Breast epithelium (tissue), 4 donors: ENCODE results near the gene CHMP3. TPM values are rescaled to one million over a fixed set of nuclear protein-coding genes. Genes with fewer than 3 reads are reported as not detected.

Source experiments
- DNase-seq, 2 donors: peaks; one replicate each; pipeline ENCODE4 v3.0.0-alpha.2; 2019; ENCODE audit warnings: low spot score in 2 of 2
- H3K27ac ChIP-seq, 2 donors: fragments of 200-600 bp; sonication (generic) in 1 of 2; one replicate each; pipeline ENCODE4 v1.5.1; 2016 to 2019; ENCODE audit warnings: mild to moderate bottlenecking in 1 of 2
- H3K27me3 ChIP-seq, 2 donors: fragments of 200-600 bp; sonication (generic) in 1 of 2; one replicate each; pipeline versions ENCODE4 v1.5.1 to v1.6.0; 2017 to 2019; ENCODE audit warnings: control low read depth in 1 of 2, mild to moderate bottlenecking in 1 of 2
- H3K36me3 ChIP-seq: fragments of 200-600 bp; one replicate; pipeline ENCODE4 v1.5.1; 2019
- H3K4me1 ChIP-seq, 2 donors: fragments of 200-600 bp; sonication (generic); one replicate each; pipeline ENCODE4 v1.5.1; 2016 to 2019; ENCODE audit warnings: control low read depth in 1 of 2
- H3K4me3 ChIP-seq, 3 donors: fragments of 200-600 bp; sonication (generic); 1 replicate in 2 of 3; 2 replicates in 1 of 3; pipeline ENCODE4 v1.5.1; 2016 to 2019; ENCODE audit warnings: mild to moderate bottlenecking in 3 of 3, moderate library complexity in 2 of 3
- H3K9me3 ChIP-seq, 2 donors: fragments of 200-600 bp; sonication (generic) in 1 of 2; one replicate each; pipeline ENCODE4 v1.5.1; 2016 to 2019; ENCODE audit warnings: control low read depth in 1 of 2
- POLR2A ChIP-seq: fragments of 450-650 bp; IDR thresholded peaks from one replicate; pipeline ENCODE4 v1.6.1; 2016; ENCODE audit warnings: antibody characterized with exemption, mild to moderate bottlenecking, moderate library complexity
- POLR2AphosphoS5 ChIP-seq, 3 donors: sonication (generic); formaldehyde crosslinking; IDR thresholded peaks; one replicate each; pipeline ENCODE4 v1.6.1; 2017; ENCODE audit warnings: antibody characterized with exemption in 3 of 3
- intact Hi-C: fragments of 100-400 bp; cut with DNase I; formaldehyde crosslinking; loops from one replicate; pipeline ENCODE4 v1.15.1; 2023; ENCODE audit warnings: low total_unique reads
- total RNA-seq, 3 donors: library from RNA; depleted of rRNA; stranded (reverse); fragments of >200 nt; gene quantifications; one replicate each; pipeline ENCODE4 v1.1.0, GENCODE V29; 2016
- TF ChIP-seq, protein P1 (sequence below), 3 donors: fragments of 450-650 bp; IDR thresholded peaks; one replicate each; pipeline ENCODE4 v1.5.1; 2016 to 2017; ENCODE audit warnings: antibody characterized with exemption in 3 of 3, mild to moderate bottlenecking in 3 of 3, moderate library complexity in 3 of 3

The CHMP3 gene
- total RNA-seq, 3 donors from 2014 or later = 77.7 to 202 (median 97.3) TPM

DNA sequence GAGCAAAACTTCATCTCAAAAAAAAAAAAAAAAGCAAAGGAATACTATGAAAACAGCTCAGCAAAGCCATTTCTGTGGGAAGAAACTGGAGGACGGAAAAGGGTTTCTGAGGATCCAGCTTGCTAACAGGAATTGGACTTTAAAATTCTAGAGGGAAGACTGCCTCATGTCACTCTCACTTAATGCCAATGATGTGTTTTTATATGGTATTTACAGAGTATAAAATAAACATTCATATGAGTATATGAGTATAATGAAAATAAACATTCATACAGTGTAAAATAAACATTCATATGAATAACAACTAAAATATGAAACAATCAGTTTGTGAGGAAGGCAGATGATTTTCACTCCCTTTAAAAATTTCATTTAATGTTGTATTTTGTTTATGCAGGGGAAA, 43.9 kb downstream of the CHMP3 start:
- Histone ChIP-seq H3K9me3 (peaks cover 0 to 10% of the 10 kb centered on the region in 2 donors), H3K27ac (no peak overlapping the region), H3K4me3 (no peak overlapping the region), H3K27me3 (no peaks in the 10 kb centered on the region), H3K4me1 (no peaks in the 10 kb centered on the region), H3K36me3 (no peaks in the 10 kb centered on the region)
- DNase-seq = no peak
- TF ChIP-seq POLR2A (no peak), POLR2AphosphoS5 (IDR thresholded peaks at IDR 0.05) (no peak)
- TF ChIP-seq, protein P1, sequence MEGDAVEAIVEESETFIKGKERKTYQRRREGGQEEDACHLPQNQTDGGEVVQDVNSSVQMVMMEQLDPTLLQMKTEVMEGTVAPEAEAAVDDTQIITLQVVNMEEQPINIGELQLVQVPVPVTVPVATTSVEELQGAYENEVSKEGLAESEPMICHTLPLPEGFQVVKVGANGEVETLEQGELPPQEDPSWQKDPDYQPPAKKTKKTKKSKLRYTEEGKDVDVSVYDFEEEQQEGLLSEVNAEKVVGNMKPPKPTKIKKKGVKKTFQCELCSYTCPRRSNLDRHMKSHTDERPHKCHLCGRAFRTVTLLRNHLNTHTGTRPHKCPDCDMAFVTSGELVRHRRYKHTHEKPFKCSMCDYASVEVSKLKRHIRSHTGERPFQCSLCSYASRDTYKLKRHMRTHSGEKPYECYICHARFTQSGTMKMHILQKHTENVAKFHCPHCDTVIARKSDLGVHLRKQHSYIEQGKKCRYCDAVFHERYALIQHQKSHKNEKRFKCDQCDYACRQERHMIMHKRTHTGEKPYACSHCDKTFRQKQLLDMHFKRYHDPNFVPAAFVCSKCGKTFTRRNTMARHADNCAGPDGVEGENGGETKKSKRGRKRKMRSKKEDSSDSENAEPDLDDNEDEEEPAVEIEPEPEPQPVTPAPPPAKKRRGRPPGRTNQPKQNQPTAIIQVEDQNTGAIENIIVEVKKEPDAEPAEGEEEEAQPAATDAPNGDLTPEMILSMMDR (IDR thresholded peaks at IDR 0.05) = no peak
- intact Hi-C loops = no loop called here

DNA sequence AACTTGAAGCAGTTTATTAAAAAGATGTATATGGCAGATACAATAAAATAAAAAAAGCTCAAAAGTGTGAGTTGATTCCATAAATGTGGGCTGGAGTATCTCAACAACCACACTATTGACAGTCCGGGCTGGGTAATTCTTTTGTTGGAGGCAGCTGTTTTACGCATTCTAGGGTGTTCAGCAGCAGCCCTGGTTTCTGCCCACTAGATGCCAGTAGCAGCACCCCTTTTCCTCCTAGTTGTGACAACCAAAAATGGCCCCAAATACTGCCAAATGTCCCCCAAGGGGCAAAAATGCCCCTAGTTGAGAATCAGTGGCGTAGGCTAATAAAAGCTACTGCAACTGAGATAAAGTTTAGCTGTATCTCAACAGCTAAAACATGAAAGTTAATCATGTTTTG, 44.8 kb downstream of the CHMP3 start:
- Histone ChIP-seq H3K4me3 (no peak overlapping the region), H3K27ac (no peak overlapping the region)
- no peak for DNase-seq

DNA sequence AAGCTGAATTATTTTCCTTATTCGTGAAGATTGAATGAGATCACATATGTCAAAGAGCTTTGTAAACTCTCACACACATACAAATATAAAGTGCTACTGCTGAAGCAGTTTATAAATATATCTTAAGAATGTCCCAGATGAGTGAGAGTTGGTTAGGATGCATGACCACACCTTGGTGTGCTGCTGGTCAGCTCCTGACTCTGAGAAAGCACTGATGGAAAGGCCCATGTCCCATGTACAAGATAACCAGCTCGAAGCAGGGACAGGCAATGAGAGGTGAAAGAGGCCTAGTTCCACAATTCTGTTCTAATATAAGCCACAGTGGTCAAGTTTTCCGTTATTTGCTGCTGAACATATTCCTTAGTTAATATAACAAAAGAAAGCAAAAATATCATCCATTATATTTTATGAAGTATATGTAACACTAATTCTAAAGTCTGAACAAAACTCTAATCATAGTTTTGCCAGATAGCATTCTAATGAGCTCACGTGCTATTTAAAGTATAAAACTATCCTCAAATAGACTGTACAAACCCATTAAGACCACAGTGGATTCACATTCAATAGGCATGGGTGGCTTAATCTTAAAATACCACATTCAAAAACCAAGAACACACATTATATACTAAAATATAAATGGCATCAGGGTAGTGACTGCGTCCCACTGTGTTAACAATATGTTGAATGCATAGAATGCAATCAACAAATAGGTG, 49.1 kb downstream of the CHMP3 start:
- intact Hi-C loops = no loop called here

More for the DNA sequence above, 44.8 kb downstream of the CHMP3 start:
- Histone ChIP-seq H3K36me3 (no peaks in the 10 kb centered on the region), H3K9me3 (peaks cover 0 to 10% of the 10 kb centered on the region in 2 donors), H3K4me1 (no peaks in the 10 kb centered on the region), H3K27me3 (no peaks in the 10 kb centered on the region)
- intact Hi-C loops = no loop called here
- TF ChIP-seq, protein P1 (IDR thresholded peaks at IDR 0.05) = peak in 1 of 3 donors; percentile 16
- TF ChIP-seq POLR2AphosphoS5 (IDR thresholded peaks at IDR 0.05) = no peak
- no peak for TF ChIP-seq POLR2A

DNA sequence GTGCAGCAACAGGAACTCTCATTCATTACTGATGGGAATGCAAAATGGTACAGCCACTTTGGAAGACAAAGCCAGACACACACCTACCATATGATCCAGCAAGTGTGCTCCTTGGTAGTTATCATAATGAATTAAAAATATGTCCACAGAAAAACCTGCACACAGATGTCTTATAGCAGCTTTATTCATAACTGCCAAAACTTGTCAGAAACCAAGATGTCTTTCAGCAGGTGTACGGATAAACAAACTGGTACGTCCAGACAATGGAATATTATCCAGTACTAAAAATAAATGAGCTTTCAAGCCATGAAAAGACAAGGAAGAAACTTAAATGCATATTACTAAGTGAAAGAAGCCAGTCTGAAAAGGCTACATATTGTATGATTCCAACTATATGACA, 50.4 kb downstream of the CHMP3 start:
- TF ChIP-seq, protein P1 (IDR thresholded peaks at IDR 0.05) = no peak
- TF ChIP-seq POLR2A = no peak
- TF ChIP-seq POLR2AphosphoS5 (IDR thresholded peaks at IDR 0.05) = no peak
- Histone ChIP-seq H3K27ac (no peak overlapping the region), H3K9me3 (no peaks in the 10 kb centered on the region), H3K4me1 (no peaks in the 10 kb centered on the region), H3K27me3 (no peaks in the 10 kb centered on the region), H3K36me3 (no peaks in the 10 kb centered on the region), H3K4me3 (no peak overlapping the region)
- intact Hi-C loops = no loop called here
- no peak for DNase-seq

More for the DNA sequence above, 49.1 kb downstream of the CHMP3 start:
- H3K4me1 ChIP-seq = no peaks in the 10 kb centered on the region
- TF ChIP-seq POLR2AphosphoS5 (IDR thresholded peaks at IDR 0.05) (no peak), POLR2A (no peak)
- TF ChIP-seq, protein P1 (IDR thresholded peaks at IDR 0.05) = no peak
- H3K36me3 ChIP-seq = no peaks in the 10 kb centered on the region
- no peak overlapping the region for H3K27ac ChIP-seq
- H3K9me3 ChIP-seq = no peaks in the 10 kb centered on the region
- no peak overlapping the region for H3K4me3 ChIP-seq
- DNase-seq = no peak
- H3K27me3 ChIP-seq = no peaks in the 10 kb centered on the region

DNA sequence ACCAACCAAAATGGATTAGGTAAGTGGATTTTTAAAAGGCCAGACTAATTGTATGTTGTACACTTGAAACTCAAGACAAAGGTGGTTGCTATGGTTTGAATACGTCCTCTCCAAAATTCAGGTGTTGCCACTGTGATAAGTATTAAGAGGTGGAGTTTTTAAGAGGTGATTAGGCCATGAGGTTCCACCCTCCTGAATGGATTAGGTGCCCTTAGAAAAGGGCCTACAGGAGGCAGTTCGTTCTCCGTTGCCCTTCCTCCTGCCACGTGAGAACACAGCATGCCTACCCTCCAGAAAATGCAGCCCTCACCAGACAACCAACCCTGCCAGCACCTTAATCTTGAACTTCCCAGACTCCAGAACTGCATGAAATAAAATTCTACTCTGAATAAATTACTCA, 51.2 kb downstream of the CHMP3 start:
- intact Hi-C loops = no loop called here
- DNase-seq = no peak
- Histone ChIP-seq H3K4me1 (no peaks in the 10 kb centered on the region), H3K27ac (no peak overlapping the region), H3K9me3 (no peaks in the 10 kb centered on the region), H3K36me3 (no peaks in the 10 kb centered on the region), H3K4me3 (no peak overlapping the region), H3K27me3 (no peaks in the 10 kb centered on the region)
- TF ChIP-seq, protein P1 (IDR thresholded peaks at IDR 0.05) = no peak
- TF ChIP-seq POLR2A (no peak), POLR2AphosphoS5 (IDR thresholded peaks at IDR 0.05) (no peak)
